HFFc6 (cell line): ENCODE data around the gene SORCS2. TPM values are rescaled to one million over a fixed set of nuclear protein-coding genes. Genes with fewer than 3 reads are reported as not detected.

Experiments used
- DNase-seq: peaks from one replicate; pipeline ENCODE4 v3.0.0-alpha.2; 2018
- H3K27ac Mint-ChIP-seq: 2 replicates; pipeline ENCODE4 v1.8.0; 2020; ENCODE audit warnings: mild to moderate bottlenecking, mixed read lengths
- H3K27me3 Mint-ChIP-seq: 2 replicates; pipeline ENCODE4 v1.8.0; 2021; ENCODE audit warnings: mild to moderate bottlenecking, moderate library complexity, mixed read lengths; ENCODE audit not compliant: insufficient read depth
- H3K36me3 Mint-ChIP-seq: 2 replicates; pipeline ENCODE4 v1.8.0; 2021; ENCODE audit warnings: low read depth, mixed read lengths
- H3K4me1 Mint-ChIP-seq: 2 replicates; pipeline ENCODE4 v1.8.0; 2020; ENCODE audit warnings: low read depth, mixed read lengths
- H3K4me3 Mint-ChIP-seq: 2 replicates; pipeline ENCODE4 v1.8.0; 2020; ENCODE audit warnings: mild to moderate bottlenecking, moderate library complexity, mixed read lengths
- H3K9me3 Mint-ChIP-seq: 2 replicates; pipeline ENCODE4 v1.8.0; 2020; ENCODE audit warnings: mild to moderate bottlenecking, mixed read lengths
- CTCF ChIP-seq: fragments of 200-600 bp; sonication (generic); IDR thresholded peaks from 2 replicates; pipeline ENCODE4 v1.5.0; 2021; ENCODE audit warnings: antibody characterized with exemption, mild to moderate bottlenecking
- total RNA-seq, 6 experiments: library from RNA; stranded (reverse); fragmentation: NEBNext Ultra II Directional; extraction: Animal tissue kit (Norgen Biotek cat#: 25700); gene quantifications; 2 replicates in 1 of 6; 3 replicates in 5 of 6; pipeline ENCODE4 v1.2.3, GENCODE V29; 2021

Gene SORCS2
- total RNA-seq, 6 experiments from 2014 or later: 0.05 to 0.15 (median 0.12) TPM; not detected in 3

- Mint-ChIP-seq H3K4me1 (peaks cover 13% of the 10 kb centered on the region), H3K36me3 (peaks cover 3% of the 10 kb centered on the region; the same call in 1 of the 2 replicates), H3K27ac (no peak overlapping the region), H3K9me3 (peaks cover 8% of the 10 kb centered on the region), H3K27me3 (peaks cover 38% of the 10 kb centered on the region), H3K4me3 (no peak overlapping the region)
- no peak for DNase-seq
- no peak for TF ChIP-seq CTCF
These were observed 196.9 kb downstream of the SORCS2 start for GRCh38 chr4:7389101-7389701.

- peaks cover 13% of the 10 kb centered on the region for H3K4me1 Mint-ChIP-seq
- H3K27ac Mint-ChIP-seq: no peak overlapping the region
- no peak for TF ChIP-seq CTCF
- peaks cover 35% of the 10 kb centered on the region for H3K27me3 Mint-ChIP-seq
- DNase-seq: no peak
- peaks cover 8% of the 10 kb centered on the region for H3K9me3 Mint-ChIP-seq
- peaks cover 3% of the 10 kb centered on the region; the same call in 1 of the 2 replicates for H3K36me3 Mint-ChIP-seq
- no peak overlapping the region for H3K4me3 Mint-ChIP-seq
These were observed 197.4 kb downstream of the SORCS2 start for GRCh38 chr4:7389719-7390118.

DNA sequence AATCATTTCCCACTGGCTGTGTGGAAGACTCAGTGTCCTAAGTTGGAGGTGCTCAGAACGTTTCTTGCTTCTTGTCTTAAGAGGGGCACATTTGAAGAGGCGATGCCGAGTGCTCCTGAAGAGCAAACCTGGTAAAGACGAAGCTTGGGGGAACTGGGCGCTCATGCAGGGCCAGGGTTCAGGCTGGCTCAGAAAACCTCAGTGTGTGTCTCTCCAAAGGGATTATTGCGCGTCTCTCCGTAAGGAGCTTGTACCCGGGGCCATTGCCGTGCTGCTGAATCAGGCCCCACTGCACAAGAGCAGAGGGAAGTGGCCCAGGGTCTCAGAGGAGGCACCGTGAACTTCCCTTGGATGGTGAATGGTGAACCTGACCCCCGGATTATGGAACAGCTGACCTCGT lies 198.0 kb downstream of the SORCS2 start:
- peaks cover 13% of the 10 kb centered on the region for H3K4me1 Mint-ChIP-seq
- no peak overlapping the region for H3K4me3 Mint-ChIP-seq
- H3K27ac Mint-ChIP-seq: no peak overlapping the region
- peaks cover 8% of the 10 kb centered on the region for H3K9me3 Mint-ChIP-seq
- DNase-seq: no peak
- TF ChIP-seq CTCF: no peak
- H3K36me3 Mint-ChIP-seq: peaks cover 3% of the 10 kb centered on the region; the same call in 1 of the 2 replicates
- H3K27me3 Mint-ChIP-seq: peaks cover 35% of the 10 kb centered on the region

- Mint-ChIP-seq H3K4me3 (no peak overlapping the region), H3K4me1 (peaks cover 13% of the 10 kb centered on the region), H3K36me3 (peaks cover 3% of the 10 kb centered on the region; the same call in 1 of the 2 replicates), H3K9me3 (peaks cover 8% of the 10 kb centered on the region), H3K27me3 (peaks cover 33% of the 10 kb centered on the region), H3K27ac (no peak overlapping the region)
- no peak for TF ChIP-seq CTCF
- no peak for DNase-seq
These were observed 198.7 kb downstream of the SORCS2 start for GRCh38 chr4:7390906-7391636.

- H3K27me3 Mint-ChIP-seq: peaks cover 39% of the 10 kb centered on the region
- H3K4me3 Mint-ChIP-seq: no peak overlapping the region
- no peak for DNase-seq
- peaks cover 3% of the 10 kb centered on the region; the same call in 1 of the 2 replicates for H3K36me3 Mint-ChIP-seq
- no peak for TF ChIP-seq CTCF
- H3K9me3 Mint-ChIP-seq: peaks cover 8% of the 10 kb centered on the region
- H3K4me1 Mint-ChIP-seq: peaks cover 13% of the 10 kb centered on the region
- no peak overlapping the region for H3K27ac Mint-ChIP-seq
These were observed 199.5 kb downstream of the SORCS2 start for GRCh38 chr4:7391637-7392437.
